CD4-positive, alpha-beta T cell (primary cell): ENCODE results near the gene GRIA2. TPM values are rescaled to one million over a fixed set of nuclear protein-coding genes. Genes with fewer than 3 reads are reported as not detected.

Source experiments
- ATAC-seq: fragments of 200-7000 bp; cut with Tn5 transposase; one replicate; pipeline ENCODE4 v1.10.0; 2022; ENCODE audit warnings: mild to moderate bottlenecking; ENCODE audit not compliant: poor library complexity
- CTCF ChIA-PET: fragments of 350-600 bp; sonication (Branson Sonifier 250); formaldehyde crosslinking; loops from one replicate; lab custom pipeline; 2021; ENCODE audit warnings: antibody characterized with exemption, inconsistent platforms; lab: Charles Lee
- POLR2A ChIA-PET: fragments of 350-600 bp; sonication (Branson Sonifier 250); formaldehyde crosslinking; loops from one replicate; lab custom pipeline; 2021; ENCODE audit warnings: antibody characterized with exemption, inconsistent platforms; lab: Charles Lee
- DNase-seq, 14 experiments: peaks; one replicate each; pipeline ENCODE4 v3.0.0-alpha.2; 2013 to 2020; ENCODE audit warnings: mixed read lengths in 2 of 14
- H3K27ac ChIP-seq, 2 donors: one replicate each; pipeline versions ENCODE4 v1.5.1 to v1.7.0; 2013; ENCODE audit warnings: low read length in 2 of 2, low read depth in 1 of 2, mild to moderate bottlenecking in 1 of 2
- H3K27me3 ChIP-seq, 2 experiments: 1 replicate in 1 of 2; 2 replicates in 1 of 2; pipeline versions ENCODE4 v1.6.1 to v1.7.0; 2013; ENCODE audit warnings: low read length in 2 of 2, control low read depth in 1 of 2, mild to moderate bottlenecking in 1 of 2, moderate library complexity in 1 of 2; ENCODE audit not compliant: insufficient read depth in 2 of 2, control insufficient read depth in 1 of 2
- H3K36me3 ChIP-seq: one replicate; pipeline ENCODE4 v1.6.1; 2013; ENCODE audit warnings: low read length, control low read depth; ENCODE audit not compliant: insufficient read depth
- H3K4me1 ChIP-seq: one replicate; pipeline ENCODE4 v1.6.1; 2013; ENCODE audit warnings: low read length, control low read depth; ENCODE audit not compliant: insufficient read depth
- H3K4me3 ChIP-seq: one replicate; pipeline ENCODE4 v1.5.1; 2013; ENCODE audit warnings: mild to moderate bottlenecking, low read length, moderate library complexity
- H3K9me3 ChIP-seq, 2 experiments: 1 replicate in 1 of 2; 2 replicates in 1 of 2; pipeline versions ENCODE4 v1.6.1 to v1.7.0; 2013; ENCODE audit warnings: low read length in 2 of 2, mild to moderate bottlenecking in 2 of 2, control low read depth in 1 of 2, moderate library complexity in 1 of 2; ENCODE audit not compliant: control insufficient read depth in 1 of 2, insufficient read depth in 1 of 2
- H3K27ac Mint-ChIP-seq: one replicate; pipeline ENCODE4 v1.8.0; 2020; ENCODE audit warnings: mixed read lengths
- H3K27me3 Mint-ChIP-seq: one replicate; pipeline ENCODE4 v1.8.0; 2021; ENCODE audit warnings: mixed read lengths
- H3K36me3 Mint-ChIP-seq: one replicate; pipeline ENCODE4 v1.8.0; 2021; ENCODE audit warnings: low read depth, mixed read lengths
- H3K4me1 Mint-ChIP-seq: one replicate; pipeline ENCODE4 v1.8.0; 2021; ENCODE audit warnings: low read depth, mixed read lengths
- H3K4me3 Mint-ChIP-seq: one replicate; pipeline ENCODE4 v1.8.0; 2020; ENCODE audit warnings: mild to moderate bottlenecking, mixed read lengths
- H3K9me3 Mint-ChIP-seq: one replicate; pipeline ENCODE4 v1.8.0; 2020; ENCODE audit warnings: mixed read lengths
- intact Hi-C, 2 experiments: fragments of 100-400 bp; cut with DNase I in 1 of 2; cut with micrococcal nuclease in 1 of 2; formaldehyde crosslinking; loops; one replicate each; pipeline versions ENCODE4 v1.15.1 to v1.9.0; 2023 to 2025; cut with DNase I, micrococcal nuclease
- total RNA-seq, 174 experiments: library from RNA in 2 of 174; stranded (reverse) in 2 of 174; gene quantifications; one replicate each; pipeline ENCODE4 v1.2.3 and lab custom pipeline; 2021 to 2026
- TF ChIP-seq, protein P1 (sequence below): fragments of 200-600 bp; IDR thresholded peaks from one replicate; pipeline ENCODE4 v1.8.0; 2022; ENCODE audit warnings: antibody characterized with exemption, mild to moderate bottlenecking

The GRIA2 gene
- total RNA-seq, 2 experiments from 2014 or later: not detected

DNA sequence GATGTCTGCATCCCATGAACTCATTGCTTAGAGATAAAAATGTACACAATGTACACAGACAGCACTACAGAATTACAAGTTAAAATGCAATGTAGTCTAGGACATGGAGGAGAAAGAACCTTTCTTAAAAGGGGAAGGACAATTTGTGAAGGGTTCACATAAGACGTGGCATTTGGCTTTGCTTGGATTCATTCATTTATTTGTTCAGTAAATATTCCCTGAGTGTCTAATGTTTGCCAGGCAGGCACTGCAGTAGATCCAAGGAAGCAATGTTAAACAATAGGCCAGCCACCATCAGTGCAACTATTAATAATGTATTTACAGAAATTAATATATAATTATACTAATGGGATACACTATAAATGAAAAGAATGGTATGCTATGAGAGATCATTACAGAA is 94.4 kb downstream of the GRIA2 start:
- H3K4me3 ChIP-seq: no peak overlapping the region
- no peaks in the 10 kb centered on the region for H3K9me3 ChIP-seq
- intact Hi-C loops: no loop called here
- ATAC-seq (no peak), DNase-seq (no peak)
- H3K27ac ChIP-seq: no peak overlapping the region
- H3K36me3 Mint-ChIP-seq: no peaks in the 10 kb centered on the region
- H3K4me1 Mint-ChIP-seq: no peaks in the 10 kb centered on the region
- no peaks in the 10 kb centered on the region for H3K4me1 ChIP-seq
- H3K27me3 ChIP-seq: no peaks in the 10 kb centered on the region
- ChIA-PET POLR2A (no interaction called here), CTCF (no interaction called here)
- no peaks in the 10 kb centered on the region for H3K36me3 ChIP-seq
- TF ChIP-seq, protein P1, sequence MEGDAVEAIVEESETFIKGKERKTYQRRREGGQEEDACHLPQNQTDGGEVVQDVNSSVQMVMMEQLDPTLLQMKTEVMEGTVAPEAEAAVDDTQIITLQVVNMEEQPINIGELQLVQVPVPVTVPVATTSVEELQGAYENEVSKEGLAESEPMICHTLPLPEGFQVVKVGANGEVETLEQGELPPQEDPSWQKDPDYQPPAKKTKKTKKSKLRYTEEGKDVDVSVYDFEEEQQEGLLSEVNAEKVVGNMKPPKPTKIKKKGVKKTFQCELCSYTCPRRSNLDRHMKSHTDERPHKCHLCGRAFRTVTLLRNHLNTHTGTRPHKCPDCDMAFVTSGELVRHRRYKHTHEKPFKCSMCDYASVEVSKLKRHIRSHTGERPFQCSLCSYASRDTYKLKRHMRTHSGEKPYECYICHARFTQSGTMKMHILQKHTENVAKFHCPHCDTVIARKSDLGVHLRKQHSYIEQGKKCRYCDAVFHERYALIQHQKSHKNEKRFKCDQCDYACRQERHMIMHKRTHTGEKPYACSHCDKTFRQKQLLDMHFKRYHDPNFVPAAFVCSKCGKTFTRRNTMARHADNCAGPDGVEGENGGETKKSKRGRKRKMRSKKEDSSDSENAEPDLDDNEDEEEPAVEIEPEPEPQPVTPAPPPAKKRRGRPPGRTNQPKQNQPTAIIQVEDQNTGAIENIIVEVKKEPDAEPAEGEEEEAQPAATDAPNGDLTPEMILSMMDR: no peak
- H3K4me3 Mint-ChIP-seq: no peak overlapping the region
- H3K27ac Mint-ChIP-seq: no peak overlapping the region
- H3K9me3 Mint-ChIP-seq: no peaks in the 10 kb centered on the region
- no peaks in the 10 kb centered on the region for H3K27me3 Mint-ChIP-seq

DNA sequence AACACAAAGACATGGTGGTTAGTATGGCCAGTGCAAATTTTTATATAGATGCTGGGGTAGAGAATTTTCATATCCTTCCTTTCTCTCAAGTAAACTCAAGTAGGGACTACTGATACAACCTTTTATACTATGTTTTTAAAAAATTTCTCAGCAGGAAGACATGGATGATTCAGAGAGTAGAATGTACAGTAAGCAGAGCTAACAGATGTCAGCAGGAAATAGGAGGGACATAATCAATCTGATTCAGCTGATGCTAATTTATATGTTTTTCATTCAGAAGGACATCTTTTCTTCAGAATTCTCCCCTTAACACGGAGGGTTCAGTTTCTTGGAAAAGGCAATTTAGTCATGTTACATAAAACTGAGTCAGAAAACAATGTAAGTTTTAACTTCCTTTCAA is 95.4 kb downstream of the GRIA2 start:
- no peak for ATAC-seq
- H3K4me1 Mint-ChIP-seq: no peaks in the 10 kb centered on the region
- no peaks in the 10 kb centered on the region for H3K27me3 ChIP-seq
- H3K9me3 ChIP-seq: no peaks in the 10 kb centered on the region
- H3K36me3 ChIP-seq: no peaks in the 10 kb centered on the region
- no peaks in the 10 kb centered on the region for H3K27me3 Mint-ChIP-seq
- no peaks in the 10 kb centered on the region for H3K9me3 Mint-ChIP-seq
- DNase-seq: no peak
- no peak overlapping the region for H3K27ac ChIP-seq
- no peak overlapping the region for H3K27ac Mint-ChIP-seq
- no peak overlapping the region for H3K4me3 Mint-ChIP-seq
- no peaks in the 10 kb centered on the region for H3K4me1 ChIP-seq
- intact Hi-C loops: no loop called here
- TF ChIP-seq, protein P1: no peak
- POLR2A ChIA-PET: no interaction called here
- no peak overlapping the region for H3K4me3 ChIP-seq
- CTCF ChIA-PET: no interaction called here
- H3K36me3 Mint-ChIP-seq: no peaks in the 10 kb centered on the region

DNA sequence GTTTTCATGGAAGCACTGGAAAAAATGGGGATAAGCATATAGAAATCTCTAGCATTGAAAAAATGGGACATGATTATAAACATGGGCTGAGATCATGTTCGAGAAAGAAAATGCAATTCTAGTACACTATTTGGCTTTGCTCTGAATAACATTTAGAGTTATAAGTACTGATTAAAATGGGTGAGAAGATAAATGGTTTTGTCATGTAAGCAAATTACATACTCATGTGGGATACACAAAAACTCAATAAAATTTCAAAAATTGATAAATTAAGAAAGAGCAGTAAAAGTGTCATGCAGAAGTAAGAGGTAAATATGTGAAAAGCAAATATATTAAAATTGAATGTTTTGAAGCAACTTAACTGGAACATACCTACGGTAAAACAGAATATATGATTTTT is 99.6 kb downstream of the GRIA2 start:
- H3K27ac Mint-ChIP-seq: no peak overlapping the region
- no peak overlapping the region for H3K4me3 ChIP-seq
- no peaks in the 10 kb centered on the region for H3K27me3 Mint-ChIP-seq
- ChIA-PET CTCF (no interaction called here), POLR2A (no interaction called here)
- DNase-seq: no peak
- no peaks in the 10 kb centered on the region for H3K9me3 ChIP-seq
- no peak overlapping the region for H3K27ac ChIP-seq
- H3K4me3 Mint-ChIP-seq: no peak overlapping the region
- no peak for ATAC-seq
- H3K36me3 ChIP-seq: no peaks in the 10 kb centered on the region
- TF ChIP-seq, protein P1: no peak
- no peaks in the 10 kb centered on the region for H3K27me3 ChIP-seq
- intact Hi-C loops: no loop called here
- H3K36me3 Mint-ChIP-seq: no peaks in the 10 kb centered on the region
- no peaks in the 10 kb centered on the region for H3K4me1 Mint-ChIP-seq
- H3K9me3 Mint-ChIP-seq: peaks cover 8% of the 10 kb centered on the region
- no peaks in the 10 kb centered on the region for H3K4me1 ChIP-seq
